PC-3 (cell line): ENCODE measurements around the gene SNX17. TPM values are rescaled to one million over a fixed set of nuclear protein-coding genes. Genes with fewer than 3 reads are reported as not detected.

ENCODE experiments used
- total RNA-seq: library from RNA; depleted of rRNA; stranded (reverse); fragments of >200 nt; gene quantifications from 2 replicates; pipeline ENCODE4 v1.2.3, GENCODE V29; 2014; rRNA removed

Gene SNX17
- total RNA-seq, 1 experiment from 2014 or later, result 110 TPM

Other genes with a start within 250 kb of the SNX17 start
- 0.36 TPM in 1 of 2 replicates, not detected in the other for gene ABHD1, start 246.8 kb upstream of the SNX17 start, total RNA-seq
- 85.6 and 103 TPM in 2 replicates for gene PREB, start 236.0 kb upstream of the SNX17 start, total RNA-seq
- gene PRR30, start 231.2 kb upstream of the SNX17 start, total RNA-seq, result not detected in 2 replicates
- gene TCF23, start 221.6 kb upstream of the SNX17 start, total RNA-seq, result not detected in 2 replicates
- 111 and 130 TPM in 2 replicates for gene ATRAID, start 158.6 kb upstream of the SNX17 start, total RNA-seq
- 46.0 and 48.1 TPM in 2 replicates for gene SLC5A6, start 158.3 kb upstream of the SNX17 start, total RNA-seq
- 85.9 and 121 TPM in 2 replicates for gene CAD, start 153.2 kb upstream of the SNX17 start, total RNA-seq
- 0.36 TPM in 1 of 2 replicates, not detected in the other for gene SLC30A3, start 107.6 kb upstream of the SNX17 start, total RNA-seq
- gene DNAJC5G, start 95.2 kb upstream of the SNX17 start, total RNA-seq, result not detected in 2 replicates
- gene TRIM54, start 88.2 kb upstream of the SNX17 start, total RNA-seq, result 0.51 and 1.6 TPM in 2 replicates
- 0.52 and 3.6 TPM in 2 replicates for gene UCN, start 62.2 kb upstream of the SNX17 start, total RNA-seq
- gene MPV17, start 47.5 kb upstream of the SNX17 start, total RNA-seq, result 41.8 and 59.2 TPM in 2 replicates
- 82.2 and 98.1 TPM in 2 replicates for gene GTF3C2, start 13.9 kb upstream of the SNX17 start, total RNA-seq
- 35.8 and 43.9 TPM in 2 replicates for gene EIF2B4, start 278 bp upstream of the SNX17 start, total RNA-seq
- 7.4 and 9.7 TPM in 2 replicates for gene ZNF513, start 10.1 kb downstream of the SNX17 start, total RNA-seq
- gene PPM1G, start 39.0 kb downstream of the SNX17 start, total RNA-seq, result 122 and 133 TPM in 2 replicates
- 66.6 and 69.3 TPM in 2 replicates for gene NRBP1, start 58.0 kb downstream of the SNX17 start, total RNA-seq
- gene KRTCAP3, start 71.8 kb downstream of the SNX17 start, total RNA-seq, result 0.22 TPM in 1 of 2 replicates, not detected in the other
- gene IFT172, start 119.1 kb downstream of the SNX17 start, total RNA-seq, result 12.8 and 22.9 TPM in 2 replicates
- gene FNDC4, start 124.6 kb downstream of the SNX17 start, total RNA-seq, result 1.7 and 4.7 TPM in 2 replicates
- not detected in 2 replicates for gene GCKR, start 126.2 kb downstream of the SNX17 start, total RNA-seq
- gene ZNF512, start 212.4 kb downstream of the SNX17 start, total RNA-seq, result not detected in 2 replicates